Measurements from ENCODE around the gene C1GALT1C1L.

C1GALT1C1L gene

DNA sequence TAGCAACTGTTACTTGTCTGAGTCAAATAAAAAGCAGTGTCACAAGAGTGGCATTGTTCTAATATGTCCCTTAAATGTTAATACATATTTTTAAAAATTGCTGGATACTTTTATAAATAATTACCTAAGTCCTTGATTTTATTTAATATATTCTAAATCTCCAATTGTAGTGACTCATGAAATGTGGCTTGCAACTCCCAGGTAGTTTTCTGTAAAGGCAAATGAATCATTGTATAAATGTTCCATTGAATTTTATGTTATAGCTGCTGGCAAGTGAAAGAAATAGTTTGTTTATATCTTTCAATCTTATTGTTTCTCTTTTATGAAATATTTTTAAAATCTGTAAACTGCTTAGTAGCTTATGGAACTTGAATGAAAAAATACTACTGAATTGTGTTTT is 32.7 kb upstream of the C1GALT1C1L start:
- Histone ChIP-seq H3K9ac (ENCODE audit: low read length) (no peak overlapping the region), H2BK5ac (ENCODE audit: low read depth, low read length, poor library complexity) (no peak overlapping the region), H3K14ac (ENCODE audit: low read length) (no peak overlapping the region), H3K36me3 (ENCODE audit: control insufficient read depth in 1 of 2, insufficient read depth in 2 of 2, low read length in 2 of 2) (no peaks in the 10 kb centered on the region), H2BK12ac (ENCODE audit: low read length) (no peak overlapping the region), H3K23ac (ENCODE audit: low read length) (no peak overlapping the region), H3K4me2 (ENCODE audit: low read length) (no peak overlapping the region), H2AK5ac (ENCODE audit: low read length) (no peak overlapping the region), H3K18ac (ENCODE audit: low read length) (no peak overlapping the region), H3K79me1 (ENCODE audit: low read length) (no peaks in the 10 kb centered on the region), H4K8ac (ENCODE audit: low read depth, low read length) (no peak overlapping the region), H2AFZ (ENCODE audit: insufficient read depth, low read length, poor library complexity) (no peak overlapping the region), H4K12ac (ENCODE audit: low read depth, low read length) (no peak overlapping the region), H3K4ac (ENCODE audit: low read depth, low read length) (no peak overlapping the region), H3K4me3 (ENCODE audit: low read depth, low read length) (no peak overlapping the region), H3K27ac (ENCODE audit: low read depth, low read length) (no peak overlapping the region), H4K91ac (ENCODE audit: low read depth, low read length) (no peak overlapping the region), H3K27me3 (ENCODE audit: insufficient read depth, low read length) (no peaks in the 10 kb centered on the region), H3K79me2 (ENCODE audit: control insufficient read depth, insufficient read depth, low read length, poor library complexity) (no peaks in the 10 kb centered on the region), H2BK120ac (ENCODE audit: insufficient read depth, low read length, poor library complexity) (no peak overlapping the region), H3K4me1 (ENCODE audit: control insufficient read depth in 1 of 2, insufficient read depth in 2 of 2, low read length in 2 of 2) (no peaks in the 10 kb centered on the region), H3K9me3 (ENCODE audit: insufficient read depth, low read depth, low read length) (no peaks in the 10 kb centered on the region)
- DNase-seq, result no peak

GRCh38 chr2:43708178-43708577 is 31.9 kb upstream of the C1GALT1C1L start:
- no peak overlapping the region for H2BK120ac ChIP-seq (ENCODE audit: insufficient read depth, low read length, poor library complexity)
- H3K4me1 ChIP-seq (ENCODE audit: control insufficient read depth in 1 of 2, insufficient read depth in 2 of 2, low read length in 2 of 2), result no peaks in the 10 kb centered on the region
- peak overlapping the region; percentile 27 for H2AFZ ChIP-seq (ENCODE audit: insufficient read depth, low read length, poor library complexity)
- H3K4ac ChIP-seq (ENCODE audit: low read depth, low read length), result no peak overlapping the region
- H3K36me3 ChIP-seq (ENCODE audit: control insufficient read depth in 1 of 2, insufficient read depth in 2 of 2, low read length in 2 of 2), result no peaks in the 10 kb centered on the region
- no peak overlapping the region for H2BK5ac ChIP-seq (ENCODE audit: low read depth, low read length, poor library complexity)
- H4K12ac ChIP-seq (ENCODE audit: low read depth, low read length), result no peak overlapping the region
- no peak overlapping the region for H3K9ac ChIP-seq (ENCODE audit: low read length)
- H3K79me2 ChIP-seq (ENCODE audit: control insufficient read depth, insufficient read depth, low read length, poor library complexity), result no peaks in the 10 kb centered on the region
- WGBS (ENCODE audit: extremely low coverage, insufficient coverage, insufficient read length), result no CpG with 5 or more reads among the region's 6 CpGs
- H3K4me2 ChIP-seq (ENCODE audit: low read length), result no peak overlapping the region
- no peak overlapping the region for H3K27ac ChIP-seq (ENCODE audit: low read depth, low read length)
- H4K8ac ChIP-seq (ENCODE audit: low read depth, low read length), result no peak overlapping the region
- no peak overlapping the region for H4K91ac ChIP-seq (ENCODE audit: low read depth, low read length)
- no peaks in the 10 kb centered on the region for H3K79me1 ChIP-seq (ENCODE audit: low read length)
- H3K4me3 ChIP-seq (ENCODE audit: low read depth, low read length), result no peak overlapping the region
- no peak overlapping the region for H3K23ac ChIP-seq (ENCODE audit: low read length)
- no peak overlapping the region for H2BK12ac ChIP-seq (ENCODE audit: low read length)
- DNase-seq, result no peak
- no peaks in the 10 kb centered on the region for H3K9me3 ChIP-seq (ENCODE audit: insufficient read depth, low read depth, low read length)
- no peak overlapping the region for H2AK5ac ChIP-seq (ENCODE audit: low read length)
- no peak overlapping the region for H3K18ac ChIP-seq (ENCODE audit: low read length)
- H3K14ac ChIP-seq (ENCODE audit: low read length), result no peak overlapping the region
- no peaks in the 10 kb centered on the region for H3K27me3 ChIP-seq (ENCODE audit: insufficient read depth, low read length)

DNA sequence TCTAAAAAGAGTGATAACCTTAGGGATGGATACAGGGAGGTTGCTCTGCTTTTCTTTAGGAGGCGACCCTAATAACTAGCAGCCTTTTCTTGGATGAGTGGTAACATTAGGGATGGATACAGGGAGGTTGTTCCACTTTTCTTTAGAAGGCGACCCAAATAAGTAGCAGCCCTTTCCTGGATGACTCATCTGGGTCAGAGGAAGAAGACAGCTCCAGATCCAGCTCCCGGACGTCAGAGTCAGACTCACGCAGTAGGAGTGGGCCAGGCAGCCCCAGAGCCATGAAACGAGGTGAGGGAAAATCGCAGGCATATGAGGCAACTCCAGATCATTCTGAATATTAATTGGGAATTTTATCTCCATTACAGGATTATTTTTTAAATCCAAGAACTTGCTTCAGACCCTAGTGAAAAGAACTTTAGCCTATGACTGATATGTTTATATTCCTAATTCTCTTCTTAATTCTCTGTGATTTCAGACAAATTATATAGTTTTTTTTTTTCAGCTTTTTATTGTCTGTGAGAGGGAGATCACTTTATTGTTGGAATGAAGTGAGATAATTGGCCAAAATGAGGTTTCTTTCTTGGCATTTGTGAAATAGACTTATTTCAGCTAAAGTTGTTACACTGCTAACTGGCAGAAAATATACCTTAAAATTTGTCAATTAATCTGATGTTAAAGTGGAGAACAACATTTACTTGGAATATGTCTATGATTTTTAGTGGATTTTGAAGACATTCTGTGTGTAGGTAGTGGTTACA is 31.2 kb upstream of the C1GALT1C1L start:
- Histone ChIP-seq H2BK12ac (ENCODE audit: low read length) (no peak overlapping the region), H3K23ac (ENCODE audit: low read length) (no peak overlapping the region), H4K91ac (ENCODE audit: low read depth, low read length) (no peak overlapping the region), H2BK120ac (ENCODE audit: insufficient read depth, low read length, poor library complexity) (no peak overlapping the region), H3K14ac (ENCODE audit: low read length) (no peak overlapping the region), H3K27ac (ENCODE audit: low read depth, low read length) (no peak overlapping the region), H4K8ac (ENCODE audit: low read depth, low read length) (no peak overlapping the region), H3K79me2 (ENCODE audit: control insufficient read depth, insufficient read depth, low read length, poor library complexity) (no peaks in the 10 kb centered on the region), H3K27me3 (ENCODE audit: insufficient read depth, low read length) (no peaks in the 10 kb centered on the region), H2AFZ (ENCODE audit: insufficient read depth, low read length, poor library complexity) (no peak overlapping the region), H2AK5ac (ENCODE audit: low read length) (no peak overlapping the region), H3K9ac (ENCODE audit: low read length) (no peak overlapping the region), H3K9me3 (ENCODE audit: insufficient read depth, low read depth, low read length) (no peaks in the 10 kb centered on the region), H3K4ac (ENCODE audit: low read depth, low read length) (no peak overlapping the region), H3K36me3 (ENCODE audit: control insufficient read depth in 1 of 2, insufficient read depth in 2 of 2, low read length in 2 of 2) (no peaks in the 10 kb centered on the region), H4K12ac (ENCODE audit: low read depth, low read length) (no peak overlapping the region), H2BK5ac (ENCODE audit: low read depth, low read length, poor library complexity) (no peak overlapping the region), H3K4me2 (ENCODE audit: low read length) (no peak overlapping the region), H3K4me1 (ENCODE audit: control insufficient read depth in 1 of 2, insufficient read depth in 2 of 2, low read length in 2 of 2) (no peaks in the 10 kb centered on the region), H3K79me1 (ENCODE audit: low read length) (no peaks in the 10 kb centered on the region), H3K18ac (ENCODE audit: low read length) (no peak overlapping the region), H3K4me3 (ENCODE audit: low read depth, low read length) (no peak overlapping the region)
- WGBS (ENCODE audit: extremely low coverage, insufficient coverage, insufficient read length), result no CpG with 5 or more reads among the region's 7 CpGs
- peak; percentile 6 to 39 for DNase-seq

- H3K27me3 ChIP-seq (ENCODE audit: insufficient read depth, low read length), result no peaks in the 10 kb centered on the region
- H3K4me3 ChIP-seq (ENCODE audit: low read depth, low read length), result no peak overlapping the region
- no peak overlapping the region for H3K18ac ChIP-seq (ENCODE audit: low read length)
- no peak overlapping the region for H4K8ac ChIP-seq (ENCODE audit: low read depth, low read length)
- H3K79me2 ChIP-seq (ENCODE audit: control insufficient read depth, insufficient read depth, low read length, poor library complexity), result no peaks in the 10 kb centered on the region
- no peak overlapping the region for H2BK5ac ChIP-seq (ENCODE audit: low read depth, low read length, poor library complexity)
- no peak overlapping the region for H4K12ac ChIP-seq (ENCODE audit: low read depth, low read length)
- H2BK120ac ChIP-seq (ENCODE audit: insufficient read depth, low read length, poor library complexity), result no peak overlapping the region
- no peak overlapping the region for H3K27ac ChIP-seq (ENCODE audit: low read depth, low read length)
- H3K79me1 ChIP-seq (ENCODE audit: low read length), result no peaks in the 10 kb centered on the region
- no peak overlapping the region for H4K91ac ChIP-seq (ENCODE audit: low read depth, low read length)
- no peak overlapping the region for H3K14ac ChIP-seq (ENCODE audit: low read length)
- no peak overlapping the region for H3K4me2 ChIP-seq (ENCODE audit: low read length)
- DNase-seq, result no peak
- no peak overlapping the region for H3K23ac ChIP-seq (ENCODE audit: low read length)
- H3K36me3 ChIP-seq (ENCODE audit: control insufficient read depth in 1 of 2, insufficient read depth in 2 of 2, low read length in 2 of 2), result no peaks in the 10 kb centered on the region
- no peak overlapping the region for H2AK5ac ChIP-seq (ENCODE audit: low read length)
- H3K9ac ChIP-seq (ENCODE audit: low read length), result no peak overlapping the region
- H3K9me3 ChIP-seq (ENCODE audit: insufficient read depth, low read depth, low read length), result no peaks in the 10 kb centered on the region
- no peak overlapping the region for H2BK12ac ChIP-seq (ENCODE audit: low read length)
- no peak overlapping the region for H3K4ac ChIP-seq (ENCODE audit: low read depth, low read length)
- H2AFZ ChIP-seq (ENCODE audit: insufficient read depth, low read length, poor library complexity), result no peak overlapping the region
- H3K4me1 ChIP-seq (ENCODE audit: control insufficient read depth in 1 of 2, insufficient read depth in 2 of 2, low read length in 2 of 2), result no peaks in the 10 kb centered on the region
These were observed 24.9 kb upstream of the C1GALT1C1L start for GRCh38 chr2:43701111-43701510.

Data from trophoblast cell (in vitro differentiated cells and primary cell).